Breast epithelium (tissue), 3 donors: Measurements from ENCODE around the gene RBM8A.

Experiments
- CTCF ChIP-seq, 3 donors: fragments of 450-650 bp; IDR thresholded peaks; one replicate each; pipeline ENCODE4 v1.5.1; 2016 to 2017; ENCODE audit warnings: antibody characterized with exemption in 3 of 3, mild to moderate bottlenecking in 3 of 3, moderate library complexity in 3 of 3
- POLR2A ChIP-seq: fragments of 450-650 bp; IDR thresholded peaks from one replicate; pipeline ENCODE4 v1.6.1; 2016; ENCODE audit warnings: antibody characterized with exemption, mild to moderate bottlenecking, moderate library complexity

- TF ChIP-seq POLR2A (no peak), CTCF (IDR thresholded peaks at IDR 0.05) (no peak)
Measured at GRCh38 chr1:145953861-145954260, 26.6 kb upstream of the RBM8A start.
